Loucy (cell line): ENCODE results near the gene NRG2.

ENCODE experiments used
- EZH2phosphoT487 ChIP-seq: fragments of 200-600 bp; IDR thresholded peaks from 2 replicates; pipeline ENCODE4 v1.6.1; 2018; ENCODE audit warnings: antibody characterized with exemption, mild to moderate bottlenecking, moderate library complexity, borderline replicate concordance
- TF ChIP-seq, protein P1 (sequence below): fragments of 200-600 bp; sonication (generic); conservative IDR thresholded peaks from 2 replicates; pipeline ENCODE4 v1.5.1; 2014; ENCODE audit warnings: mild to moderate bottlenecking, antibody characterized with exemption, low read length

DNA sequence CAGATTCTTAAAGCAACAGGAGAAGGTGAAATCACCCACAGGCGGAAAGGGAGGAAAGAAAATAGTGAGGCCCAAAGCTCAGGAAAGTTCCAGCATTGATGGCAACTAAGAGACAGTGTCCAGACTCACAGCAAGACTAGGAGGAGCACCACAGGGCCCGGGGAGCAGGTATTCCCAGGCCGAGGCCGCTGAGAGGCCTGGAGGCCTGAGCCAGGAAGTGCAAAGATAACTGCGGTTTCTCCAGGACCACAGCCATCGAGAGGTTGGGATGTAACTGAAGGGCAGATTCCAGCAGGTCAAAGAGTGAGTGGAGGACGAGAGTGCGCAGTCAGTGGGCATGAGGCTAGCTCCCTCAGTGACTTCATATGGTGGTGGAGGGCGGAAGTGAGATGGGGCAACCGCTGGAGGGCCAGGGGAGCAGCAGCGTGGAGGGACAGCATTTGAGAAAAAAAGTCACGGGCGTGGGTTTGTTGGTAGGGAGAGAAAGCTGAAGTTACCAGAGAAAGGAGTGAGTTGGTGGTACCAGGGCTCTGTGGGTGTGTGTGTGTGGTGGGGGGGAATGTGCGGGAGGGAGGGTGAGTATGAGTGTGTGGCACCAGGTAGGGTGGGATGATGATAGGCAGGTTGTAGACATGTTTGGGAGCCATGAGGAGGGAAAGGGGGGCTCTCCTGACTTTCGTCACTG lies 157.8 kb downstream of the NRG2 start:
- TF ChIP-seq, protein P1, sequence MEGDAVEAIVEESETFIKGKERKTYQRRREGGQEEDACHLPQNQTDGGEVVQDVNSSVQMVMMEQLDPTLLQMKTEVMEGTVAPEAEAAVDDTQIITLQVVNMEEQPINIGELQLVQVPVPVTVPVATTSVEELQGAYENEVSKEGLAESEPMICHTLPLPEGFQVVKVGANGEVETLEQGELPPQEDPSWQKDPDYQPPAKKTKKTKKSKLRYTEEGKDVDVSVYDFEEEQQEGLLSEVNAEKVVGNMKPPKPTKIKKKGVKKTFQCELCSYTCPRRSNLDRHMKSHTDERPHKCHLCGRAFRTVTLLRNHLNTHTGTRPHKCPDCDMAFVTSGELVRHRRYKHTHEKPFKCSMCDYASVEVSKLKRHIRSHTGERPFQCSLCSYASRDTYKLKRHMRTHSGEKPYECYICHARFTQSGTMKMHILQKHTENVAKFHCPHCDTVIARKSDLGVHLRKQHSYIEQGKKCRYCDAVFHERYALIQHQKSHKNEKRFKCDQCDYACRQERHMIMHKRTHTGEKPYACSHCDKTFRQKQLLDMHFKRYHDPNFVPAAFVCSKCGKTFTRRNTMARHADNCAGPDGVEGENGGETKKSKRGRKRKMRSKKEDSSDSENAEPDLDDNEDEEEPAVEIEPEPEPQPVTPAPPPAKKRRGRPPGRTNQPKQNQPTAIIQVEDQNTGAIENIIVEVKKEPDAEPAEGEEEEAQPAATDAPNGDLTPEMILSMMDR = no peak
- TF ChIP-seq EZH2phosphoT487 = no peak
